22Rv1 (cell line): Measurements from ENCODE around the gene STAC3.

Source experiments
- H3K27ac ChIP-seq: fragments of 450-650 bp; 2 replicates; pipeline ENCODE4 v1.5.1; 2017
- ZFX ChIP-seq: fragments of 450-650 bp; IDR thresholded peaks from 2 replicates; pipeline ENCODE4 v1.6.1; 2017; ENCODE audit warnings: antibody characterized with exemption, borderline replicate concordance
- TF ChIP-seq, protein P1 (sequence below): fragments of 450-650 bp; IDR thresholded peaks from 2 replicates; pipeline ENCODE4 v1.5.1; 2017; ENCODE audit warnings: mild to moderate bottlenecking

STAC3 gene

DNA sequence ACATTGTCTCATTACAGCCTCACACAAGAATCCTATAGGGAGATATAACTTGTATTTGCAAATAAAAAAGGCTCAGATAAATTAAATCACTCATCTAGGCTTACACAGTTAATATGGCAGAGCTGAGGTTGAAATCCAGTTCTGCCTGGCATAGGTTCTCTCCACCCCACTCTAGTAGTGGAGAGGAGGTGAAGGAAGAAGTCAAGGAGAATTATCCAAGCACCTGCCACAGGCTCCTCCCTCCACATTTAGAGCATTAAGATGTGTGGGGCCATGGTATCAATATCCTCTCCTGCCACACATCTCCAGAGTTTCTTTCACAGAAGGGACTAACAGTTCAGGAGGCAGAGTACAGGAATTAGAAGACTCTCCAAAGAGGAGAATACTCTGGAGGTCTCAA is 22.5 kb upstream of the STAC3 start:
- TF ChIP-seq, protein P1, sequence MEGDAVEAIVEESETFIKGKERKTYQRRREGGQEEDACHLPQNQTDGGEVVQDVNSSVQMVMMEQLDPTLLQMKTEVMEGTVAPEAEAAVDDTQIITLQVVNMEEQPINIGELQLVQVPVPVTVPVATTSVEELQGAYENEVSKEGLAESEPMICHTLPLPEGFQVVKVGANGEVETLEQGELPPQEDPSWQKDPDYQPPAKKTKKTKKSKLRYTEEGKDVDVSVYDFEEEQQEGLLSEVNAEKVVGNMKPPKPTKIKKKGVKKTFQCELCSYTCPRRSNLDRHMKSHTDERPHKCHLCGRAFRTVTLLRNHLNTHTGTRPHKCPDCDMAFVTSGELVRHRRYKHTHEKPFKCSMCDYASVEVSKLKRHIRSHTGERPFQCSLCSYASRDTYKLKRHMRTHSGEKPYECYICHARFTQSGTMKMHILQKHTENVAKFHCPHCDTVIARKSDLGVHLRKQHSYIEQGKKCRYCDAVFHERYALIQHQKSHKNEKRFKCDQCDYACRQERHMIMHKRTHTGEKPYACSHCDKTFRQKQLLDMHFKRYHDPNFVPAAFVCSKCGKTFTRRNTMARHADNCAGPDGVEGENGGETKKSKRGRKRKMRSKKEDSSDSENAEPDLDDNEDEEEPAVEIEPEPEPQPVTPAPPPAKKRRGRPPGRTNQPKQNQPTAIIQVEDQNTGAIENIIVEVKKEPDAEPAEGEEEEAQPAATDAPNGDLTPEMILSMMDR, result no peak
- TF ChIP-seq ZFX, result no peak
- peak overlapping the region; percentile 45 for H3K27ac ChIP-seq

DNA sequence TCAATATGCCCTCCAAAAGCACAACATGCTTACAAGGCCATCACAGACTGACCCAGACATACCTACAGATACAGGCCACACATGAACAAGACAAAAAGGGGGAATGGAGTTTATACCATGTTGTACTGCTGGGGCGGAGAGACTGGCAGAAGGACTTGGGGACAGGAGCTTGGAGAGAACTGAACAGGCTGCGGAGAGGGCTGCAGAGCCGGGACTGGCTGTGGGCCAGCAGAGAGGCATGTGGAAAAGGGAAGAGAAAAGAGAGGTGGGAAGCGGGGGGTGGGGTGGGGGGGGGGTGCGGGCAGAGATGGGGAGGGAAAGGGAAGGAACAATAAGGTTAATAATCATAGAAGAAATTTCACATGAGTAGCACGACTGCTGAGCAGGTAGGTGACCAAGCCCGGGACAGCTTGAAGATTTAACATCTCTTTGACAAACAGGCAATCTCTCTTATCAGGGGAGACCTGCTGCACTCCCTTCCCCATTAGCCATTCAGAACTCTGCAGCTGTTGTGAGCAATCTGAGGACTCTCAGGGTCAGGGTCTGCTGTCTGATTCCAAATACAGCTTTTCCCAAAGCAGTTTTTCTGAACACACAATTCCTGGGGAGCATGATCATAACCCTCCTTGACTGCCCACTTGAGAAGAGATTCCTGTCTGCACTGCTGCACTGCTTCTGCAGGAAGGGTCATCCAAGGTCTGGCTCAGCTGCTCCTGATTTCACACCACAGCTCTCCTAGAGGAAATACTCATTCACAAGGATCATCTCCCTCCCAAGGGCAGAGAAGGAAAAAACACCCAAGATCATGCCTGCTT is 21.6 kb upstream of the STAC3 start:
- TF ChIP-seq ZFX, result no peak
- TF ChIP-seq, protein P1, result no peak
- H3K27ac ChIP-seq, result peak overlapping the region; percentile 45

DNA sequence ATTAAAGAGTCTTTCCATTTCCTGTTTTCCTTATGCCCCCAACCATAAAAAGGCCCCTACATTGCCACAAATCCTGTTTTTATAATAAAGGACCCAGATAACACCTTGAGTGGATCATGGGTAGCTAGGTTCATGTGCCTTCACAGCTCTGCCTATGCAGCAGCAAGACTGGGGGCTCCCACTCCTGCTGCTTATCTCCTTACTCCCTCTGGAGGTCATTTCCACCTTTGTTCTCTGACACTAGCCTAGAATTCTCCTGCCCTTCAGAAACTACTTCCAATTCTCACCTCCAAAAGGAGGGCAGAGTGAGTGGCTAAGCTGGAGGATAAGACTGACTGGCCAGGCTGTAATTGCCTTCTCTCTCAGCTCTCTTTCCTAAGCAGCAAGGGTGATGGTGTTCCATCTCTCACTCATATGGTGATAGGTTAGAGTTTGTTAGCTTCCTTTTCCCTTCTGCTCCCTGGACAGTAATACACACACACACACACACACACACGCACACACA is 20.0 kb upstream of the STAC3 start:
- H3K27ac ChIP-seq, result no peak overlapping the region

DNA sequence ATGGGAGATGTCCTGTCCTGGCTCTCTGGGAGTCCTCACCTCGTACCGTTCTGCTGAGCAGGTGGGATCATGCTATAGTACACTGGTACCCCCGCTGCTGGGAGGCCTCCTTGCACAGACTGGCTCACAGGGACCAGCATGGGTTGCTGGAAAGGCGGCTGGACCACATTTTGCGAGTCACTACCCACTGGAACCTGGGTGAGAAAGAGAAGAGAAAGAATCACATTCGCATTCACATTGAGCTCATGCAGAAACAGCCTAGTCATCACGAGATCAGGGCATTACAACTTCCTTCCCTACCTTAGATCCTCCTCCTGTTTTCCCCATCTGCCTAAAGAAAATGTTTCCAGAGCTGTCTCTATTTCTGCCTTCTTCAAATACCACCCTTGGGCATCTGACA is 17.3 kb upstream of the STAC3 start:
- TF ChIP-seq, protein P1, result no peak
- TF ChIP-seq ZFX, result no peak

More for the DNA sequence above, 20.0 kb upstream of the STAC3 start:
- TF ChIP-seq, protein P1, result no peak; the same call in 1 of the 2 replicates
- no peak for TF ChIP-seq ZFX

DNA sequence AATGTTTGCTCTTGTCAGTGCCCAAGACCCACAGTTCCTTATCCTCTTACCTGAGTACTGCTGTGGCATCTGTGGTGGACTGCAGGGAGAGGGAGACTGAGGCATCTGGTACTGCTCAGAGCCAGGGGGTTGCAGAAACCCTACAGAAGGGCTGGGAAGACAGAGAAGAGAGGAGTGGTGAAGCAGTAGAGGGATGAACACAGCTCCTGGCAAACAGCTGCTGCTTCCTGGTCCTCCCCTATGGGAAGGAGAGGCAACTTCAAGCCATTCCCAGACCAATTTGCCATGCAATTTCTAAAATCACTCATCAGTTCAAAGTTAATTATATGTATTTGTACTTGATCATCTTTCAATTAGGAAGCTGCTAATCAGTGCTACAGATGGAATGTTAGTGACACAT is 15.7 kb upstream of the STAC3 start:
- TF ChIP-seq, protein P1, result no peak
- TF ChIP-seq ZFX, result no peak
- H3K27ac ChIP-seq, result no peak overlapping the region

More for the DNA sequence above, 17.3 kb upstream of the STAC3 start:
- H3K27ac ChIP-seq, result no peak overlapping the region

DNA sequence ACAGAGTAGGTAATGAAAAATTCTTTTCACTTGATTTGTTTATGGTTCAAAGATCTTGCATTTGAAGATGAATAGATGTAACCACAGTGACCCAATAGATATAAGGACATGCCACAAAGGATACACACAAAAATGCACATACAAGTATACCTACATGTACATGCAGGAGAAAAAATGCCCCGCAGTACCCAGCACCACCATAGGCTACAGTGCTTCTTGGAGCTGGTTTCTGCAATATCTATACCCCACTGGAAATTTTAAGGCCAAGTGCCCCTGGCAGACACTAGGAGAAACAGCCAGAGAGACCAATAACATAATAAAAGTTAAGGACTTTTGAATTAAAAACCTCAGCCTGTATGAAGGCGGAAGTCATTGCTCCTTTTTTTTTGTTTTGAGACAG is 12.1 kb upstream of the STAC3 start:
- TF ChIP-seq, protein P1, result no peak
- no peak for TF ChIP-seq ZFX
- no peak overlapping the region for H3K27ac ChIP-seq

DNA sequence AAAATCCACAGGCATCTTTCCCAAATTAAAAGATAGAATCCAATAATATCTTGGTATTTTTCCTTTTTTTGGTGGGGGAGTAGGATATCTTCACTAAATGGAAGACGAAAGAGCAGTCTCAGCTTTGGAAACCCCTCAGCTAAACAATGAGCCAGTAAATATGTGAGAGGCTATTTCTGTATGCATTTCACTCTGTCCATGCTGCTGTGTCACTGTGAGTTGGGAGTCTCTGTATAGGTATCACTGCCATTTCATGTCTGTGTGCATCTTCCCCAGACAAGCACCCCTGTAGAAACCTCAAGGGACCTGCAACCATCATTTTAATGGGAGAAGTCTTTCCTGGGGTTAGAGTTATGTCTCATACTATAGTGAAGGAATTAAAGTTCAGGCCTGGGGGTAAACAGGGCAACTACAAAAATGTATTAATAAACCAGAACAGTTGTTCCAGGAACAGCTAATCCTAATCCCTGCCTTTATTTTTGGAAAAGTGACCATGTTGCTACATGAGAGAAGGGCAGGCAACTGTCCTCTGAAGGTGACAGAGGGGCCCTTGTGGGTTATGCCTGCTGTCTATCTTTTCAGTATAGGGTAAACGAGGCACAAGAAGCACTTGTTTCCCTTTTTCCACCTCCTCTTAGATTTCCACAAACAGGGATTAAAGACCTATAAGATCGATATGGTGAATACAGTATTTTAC is 11.3 kb upstream of the STAC3 start:
- no peak overlapping the region for H3K27ac ChIP-seq
- TF ChIP-seq, protein P1, result no peak
- TF ChIP-seq ZFX, result no peak
